ENCODE results near the gene KIAA1958. TPM values are rescaled to one million over a fixed set of nuclear protein-coding genes. Genes with fewer than 3 reads are reported as not detected.
A peak's percentile ranks its signal among the peaks of the same experiment; 100 is the strongest.

The KIAA1958 gene
- polyA plus RNA-seq (ENCODE audit: insufficient read length in 3 of 3): 10 to 100 TPM; 13.0 to 13.6 (median 13.1) TPM

GRCh38 chr9:112486221-112487007 lies at the start of gene KIAA1958:
KIAA1958 (plus strand) TSS chr9:112486827; CDS start chr9:112574081, 87,254 bp downstream.
- DNase-seq (ENCODE audit: low read depth in 3 of 3, low spot score in 2 of 3): peak in 2 of 3 donors; percentile 55 to 62

- DNase-seq (ENCODE audit: low read depth in 3 of 3, low spot score in 2 of 3): no peak
Measured at GRCh38 chr9:112437406-112437805, 49.2 kb upstream of the KIAA1958 start.

- DNase-seq (ENCODE audit: low read depth in 3 of 3, low spot score in 2 of 3): no peak
Measured at GRCh38 chr9:112439171-112439570, 47.5 kb upstream of the KIAA1958 start.

- no peak for DNase-seq (ENCODE audit: low read depth in 3 of 3, low spot score in 2 of 3)
Measured at GRCh38 chr9:112439825-112440224, 46.8 kb upstream of the KIAA1958 start.

- no peak for DNase-seq (ENCODE audit: low read depth in 3 of 3, low spot score in 2 of 3)
Measured at GRCh38 chr9:112443200-112443599, 43.4 kb upstream of the KIAA1958 start.

GRCh38 chr9:112443636-112444035 lies 43.0 kb upstream of the KIAA1958 start:
- DNase-seq (ENCODE audit: low read depth in 3 of 3, low spot score in 2 of 3): no peak

GRCh38 chr9:112445196-112445595 lies 41.4 kb upstream of the KIAA1958 start:
- no peak for DNase-seq (ENCODE audit: low read depth in 3 of 3, low spot score in 2 of 3)

GRCh38 chr9:112446080-112446479 lies 40.5 kb upstream of the KIAA1958 start:
- DNase-seq (ENCODE audit: low read depth in 3 of 3, low spot score in 2 of 3): no peak

GRCh38 chr9:112446526-112446925 lies 40.1 kb upstream of the KIAA1958 start:
- no peak for DNase-seq (ENCODE audit: low read depth in 3 of 3, low spot score in 2 of 3)

GRCh38 chr9:112447283-112447761 lies 39.3 kb upstream of the KIAA1958 start:
- DNase-seq (ENCODE audit: low read depth in 3 of 3, low spot score in 2 of 3): no peak

GRCh38 chr9:112462855-112463254 lies 23.8 kb upstream of the KIAA1958 start:
- DNase-seq (ENCODE audit: low read depth in 3 of 3, low spot score in 2 of 3): no peak

GRCh38 chr9:112465352-112465751 lies 21.3 kb upstream of the KIAA1958 start:
- no peak for DNase-seq (ENCODE audit: low read depth in 3 of 3, low spot score in 2 of 3)

GRCh38 chr9:112472996-112473395 lies 13.6 kb upstream of the KIAA1958 start:
- DNase-seq (ENCODE audit: low read depth in 3 of 3, low spot score in 2 of 3): no peak

GRCh38 chr9:112473986-112474385 lies 12.6 kb upstream of the KIAA1958 start:
- DNase-seq (ENCODE audit: low read depth in 3 of 3, low spot score in 2 of 3): no peak

- no peak for DNase-seq (ENCODE audit: low read depth in 3 of 3, low spot score in 2 of 3)
Measured at GRCh38 chr9:112475318-112475717, 11.3 kb upstream of the KIAA1958 start.

- no peak for DNase-seq (ENCODE audit: low read depth in 3 of 3, low spot score in 2 of 3)
Measured at GRCh38 chr9:112477330-112477729, 9.3 kb upstream of the KIAA1958 start.

GRCh38 chr9:112479221-112479620 lies 7.4 kb upstream of the KIAA1958 start:
- no peak for DNase-seq (ENCODE audit: low read depth in 3 of 3, low spot score in 2 of 3)

GRCh38 chr9:112484607-112485006 lies 2.0 kb upstream of the KIAA1958 start:
- no peak for DNase-seq (ENCODE audit: low read depth in 3 of 3, low spot score in 2 of 3)

GRCh38 chr9:112485574-112485973 lies 1.1 kb upstream of the KIAA1958 start:
- no peak for DNase-seq (ENCODE audit: low read depth in 3 of 3, low spot score in 2 of 3)

- DNase-seq (ENCODE audit: low read depth in 3 of 3, low spot score in 2 of 3): peak in 2 of 3 donors; percentile 23 to 44
Measured at GRCh38 chr9:112487008-112487798, 576 bp downstream of the KIAA1958 start.

- peak in 2 of 3 donors; percentile 21 to 39 for DNase-seq (ENCODE audit: low read depth in 3 of 3, low spot score in 2 of 3)
Measured at GRCh38 chr9:112487799-112488340, 1.2 kb downstream of the KIAA1958 start.
